ENCODE measurements around the gene SCAF1. TPM values are rescaled to one million over a fixed set of nuclear protein-coding genes. Genes with fewer than 3 reads are reported as not detected.

SCAF1 gene
- total and polyA plus RNA-seq, 10 of the 15 experiments (the other 5 are each of a cell fraction or from before 2014, with no cell fraction given), result 0.18 to 77.0 (median 5.3) TPM

GRCh38 chr19:49651029-49651819, 9.2 kb downstream of the SCAF1 start:
- no peak overlapping the region for H3K4me2 ChIP-seq (ENCODE audit: control insufficient read depth, insufficient read depth)
- no peak overlapping the region for H3K9ac ChIP-seq (ENCODE audit: control insufficient read depth, insufficient read depth, low read length)
- ATAC-seq, result no peak
- H3K36me3 ChIP-seq (ENCODE audit: control insufficient read depth in 2 of 2, insufficient read depth in 2 of 2, low read length in 1 of 2), result peaks cover 0 to 21% of the 10 kb centered on the region in 2 experiments; a peak in 3 of 4 replicates
- no peak overlapping the region for H3K4me3 ChIP-seq
- H3K4me1 ChIP-seq (ENCODE audit: control insufficient read depth, insufficient read depth, low read length), result no peaks in the 10 kb centered on the region
- H3K27ac ChIP-seq (ENCODE audit: control insufficient read depth, insufficient read depth), result no peak overlapping the region
- H3K27me3 ChIP-seq (replicated peaks in 1 of 2; ENCODE audit: control insufficient read depth in 2 of 2, insufficient read depth in 2 of 2, low read length in 1 of 2), result no peaks in the 10 kb centered on the region
- DNase-seq (ENCODE audit: low read depth, low spot score), result no peak
- in situ Hi-C loops (cut with MboI) (no loop called here), intact Hi-C loops (cut with micrococcal nuclease; ENCODE audit: unreplicated experiment) (no loop called here)
- H3K9me3 ChIP-seq (replicated peaks; ENCODE audit: control insufficient read depth, insufficient read depth, low read length), result no peaks in the 10 kb centered on the region
- ChIA-PET SMC1A (ENCODE audit: uncharacterized antibody, unreplicated experiment) (no interaction called here), RAD21 (ENCODE audit: unreplicated experiment) (no interaction called here), POLR2A (no interaction called here), CTCF (no interaction called here)
- 98% methylated on average over 18 of the region's 72 CpGs for WGBS (ENCODE audit: insufficient coverage, insufficient replicate concordance, low lambda C conversion rate, missing lambda C conversion rate)
- H3K79me2 ChIP-seq (ENCODE audit: control insufficient read depth, insufficient read depth, low read length), result no peaks in the 10 kb centered on the region; the same call in 1 of the 2 replicates
- BruUV-seq (replicated peaks), result no TSS peak
- H2AFZ ChIP-seq (ENCODE audit: control insufficient read depth, low read depth, low read length), result no peak overlapping the region
- no peaks in the 10 kb centered on the region for H4K20me1 ChIP-seq (ENCODE audit: control insufficient read depth, insufficient read depth)
- FAIRE-seq, result no peak
- TF ChIP-seq GABPA (IDR thresholded peaks at IDR 0.05; ENCODE audit: low read depth) (no peak), CEBPZ (IDR thresholded peaks at IDR 0.05; ENCODE audit: low read depth, low read length) (no peak), REST (IDR thresholded peaks at IDR 0.05; ENCODE audit: low read depth, low read length) (no peak), MEF2B (IDR thresholded peaks at IDR 0.05; ENCODE audit: partially characterized antibody, poor library complexity, severe bottlenecking) (no peak), MYC (IDR thresholded peaks at IDR 0.05; ENCODE audit: insufficient read depth, insufficient read length, insufficient replicate concordance, low read length, severe bottlenecking) (no peak), SIX5 (IDR thresholded peaks at IDR 0.05; ENCODE audit: low read depth, low read length, severe bottlenecking) (no peak), KLF5 (IDR thresholded peaks at IDR 0.05; ENCODE audit: partially characterized antibody) (no peak), CBFB (IDR thresholded peaks at IDR 0.05; ENCODE audit: low read depth) (no peak), USF2 (IDR thresholded peaks at IDR 0.05; ENCODE audit: borderline replicate concordance, low read depth, low read length) (no peak), ZBTB11 (CRISPR knock-in tag; IDR thresholded peaks at IDR 0.05) (no peak), HDAC2 (IDR thresholded peaks at IDR 0.05) (no peak), DPF2 (IDR thresholded peaks at IDR 0.05) (no peak)
